Panc1 (cell line): ENCODE results near the gene DONSON. TPM values are rescaled to one million over a fixed set of nuclear protein-coding genes. Genes with fewer than 3 reads are reported as not detected.

ENCODE experiments used
- ATAC-seq: fragments of 200-7000 bp; cut with Tn5 transposase; 2 replicates; pipeline ENCODE4 v1.9.1; 2020; ENCODE audit warnings: mild to moderate bottlenecking, moderate library complexity
- BruUV-seq: library from RNA; stranded (reverse); fragments of 400-500 nt; replicated peaks from 2 replicates; lab custom pipeline; 2021; lab: Mats Ljungman, UMichigan
- CTCF ChIA-PET: fragments of 300-600 bp; sonication (Branson Sonifier 250); formaldehyde crosslinking; loops from one replicate; lab custom pipeline; 2022; ENCODE audit warnings: antibody characterized with exemption; lab: Charles Lee
- POLR2A ChIA-PET: fragments of 300-600 bp; sonication (Branson Sonifier 250); formaldehyde crosslinking; loops from one replicate; lab custom pipeline; 2022; ENCODE audit warnings: antibody characterized with exemption; lab: Charles Lee
- DNase-seq: peaks from one replicate; pipeline ENCODE4 v3.0.0-alpha.2; 2010; ENCODE audit warnings: low read depth, low spot score
- H3K27ac ChIP-seq: 2 replicates; pipeline ENCODE4 v1.5.1; 2011; ENCODE audit warnings: mild to moderate bottlenecking, low read length, inconsistent platforms
- H3K27me3 ChIP-seq: fragments of 200-500 bp; sonication (Bioruptor generic); 2 replicates; pipeline ENCODE4 v1.6.0; 2014; ENCODE audit warnings: low read length, inconsistent platforms; ENCODE audit not compliant: control insufficient read depth, insufficient read depth
- H3K36me3 ChIP-seq: fragments of 200-500 bp; sonication (Bioruptor generic); 2 replicates; pipeline ENCODE4 v1.5.1; 2014; ENCODE audit warnings: inconsistent platforms, mild to moderate bottlenecking, low read length, moderate library complexity; ENCODE audit not compliant: control insufficient read depth, insufficient read depth
- H3K4me1 ChIP-seq: 2 replicates; pipeline ENCODE4 v1.5.1; 2011; ENCODE audit warnings: inconsistent platforms, mild to moderate bottlenecking, low read length, moderate library complexity; ENCODE audit not compliant: control insufficient read depth, insufficient read depth
- H3K4me3 ChIP-seq, 2 experiments: 2 replicates each; pipeline ENCODE4 v1.5.1; 2011 to 2012; ENCODE audit warnings: low read depth in 2 of 2, low read length in 2 of 2, mild to moderate bottlenecking in 2 of 2, inconsistent platforms in 1 of 2, moderate library complexity in 1 of 2
- H3K9me3 ChIP-seq: fragments of 200-500 bp; sonication (Bioruptor generic); 2 replicates; pipeline ENCODE4 v1.5.1; 2014; ENCODE audit warnings: low read depth, mild to moderate bottlenecking, inconsistent platforms, low read length, moderate library complexity; ENCODE audit not compliant: control insufficient read depth, insufficient read depth
- POLR2AphosphoS5 ChIP-seq: IDR thresholded peaks from 2 replicates; pipeline ENCODE4 v1.6.1; 2012; ENCODE audit warnings: mild to moderate bottlenecking, low read depth, low read length, moderate library complexity
- SIN3A ChIP-seq: IDR thresholded peaks from 2 replicates; pipeline ENCODE4 v1.6.1; 2012; ENCODE audit warnings: low read depth, mild to moderate bottlenecking, low read length, moderate library complexity, borderline replicate concordance; ENCODE audit not compliant: insufficient read depth
- TCF7L2 ChIP-seq: IDR thresholded peaks from 2 replicates; pipeline ENCODE4 v1.6.1; 2011; ENCODE audit warnings: mild to moderate bottlenecking, low read depth, low read length, inconsistent platforms
- in situ Hi-C: cut with HindIII; loops from 2 replicates; pipeline ENCODE4 v1.10.0; 2016; ENCODE audit warnings: low sequenced_read_pairs, low pct_unique_long_range_greater_than_20kb
- intact Hi-C: fragments of 100-400 bp; cut with micrococcal nuclease; formaldehyde crosslinking; loops from one replicate; pipeline ENCODE4 v1.10.0; 2022; ENCODE audit not compliant: unreplicated experiment
- total RNA-seq: library from RNA; stranded (reverse); gene quantifications from one replicate; pipeline ENCODE4 v1.2.1, GENCODE V29; 2021; ENCODE audit not compliant: unreplicated experiment
- TF ChIP-seq, protein P1 (sequence below), 2 experiments: IDR thresholded peaks; 2 replicates each; pipeline ENCODE4 v1.6.1; 2011 to 2012; ENCODE audit warnings: low read depth in 2 of 2, control low read depth in 1 of 2, low read length in 1 of 2, mild to moderate bottlenecking in 1 of 2, moderate library complexity in 1 of 2; ENCODE audit not compliant: insufficient read depth in 1 of 2
- TF ChIP-seq, protein P2 (sequence below): fragments of 450-650 bp; IDR thresholded peaks from 2 replicates; pipeline ENCODE4 v1.5.1; 2017; ENCODE audit warnings: mild to moderate bottlenecking

The DONSON gene
- total RNA-seq, 1 experiment from 2014 or later, result 21.9 TPM

DNA sequence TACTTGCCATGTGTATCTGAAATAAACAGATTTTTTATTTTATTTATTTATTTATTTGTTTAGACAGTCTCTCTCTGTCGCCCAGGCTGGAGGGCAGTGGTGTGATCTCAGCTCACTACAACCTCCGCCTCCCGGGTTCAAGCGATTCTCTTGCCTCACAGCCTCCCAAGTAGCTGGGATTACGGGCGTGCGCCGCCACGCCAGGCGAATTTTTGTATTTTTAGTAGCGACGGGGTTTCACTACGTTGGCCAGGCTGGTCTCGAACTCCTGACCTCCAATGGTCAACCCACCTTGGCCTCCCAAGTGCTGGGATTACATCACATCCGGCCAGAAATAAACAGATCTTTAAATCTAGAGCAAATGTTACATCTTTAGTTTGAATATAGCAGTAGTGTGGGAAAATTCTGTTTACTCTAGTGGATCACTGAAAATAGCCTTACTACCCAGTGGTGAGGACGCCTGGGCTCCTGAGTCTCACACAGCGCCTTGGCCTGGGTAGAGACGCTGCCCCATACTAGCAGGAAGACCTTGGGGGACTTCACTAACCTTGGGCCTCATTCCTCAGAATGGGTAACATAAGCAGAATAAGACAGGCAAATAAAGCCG lies 47.3 kb downstream of the DONSON start:
- Histone ChIP-seq H3K36me3 (peaks cover 17% of the 10 kb centered on the region), H3K4me3 (peak overlapping the region; percentile 88 to 96), H3K9me3 (no peaks in the 10 kb centered on the region), H3K27me3 (no peaks in the 10 kb centered on the region), H3K27ac (peak overlapping the region; percentile 98), H3K4me1 (peaks cover 10% of the 10 kb centered on the region)
- ATAC-seq, result no peak
- DNase-seq, result peak; percentile 12
- TF ChIP-seq SIN3A, result no peak
- TF ChIP-seq POLR2AphosphoS5, result no peak
- TF ChIP-seq, protein P1, sequence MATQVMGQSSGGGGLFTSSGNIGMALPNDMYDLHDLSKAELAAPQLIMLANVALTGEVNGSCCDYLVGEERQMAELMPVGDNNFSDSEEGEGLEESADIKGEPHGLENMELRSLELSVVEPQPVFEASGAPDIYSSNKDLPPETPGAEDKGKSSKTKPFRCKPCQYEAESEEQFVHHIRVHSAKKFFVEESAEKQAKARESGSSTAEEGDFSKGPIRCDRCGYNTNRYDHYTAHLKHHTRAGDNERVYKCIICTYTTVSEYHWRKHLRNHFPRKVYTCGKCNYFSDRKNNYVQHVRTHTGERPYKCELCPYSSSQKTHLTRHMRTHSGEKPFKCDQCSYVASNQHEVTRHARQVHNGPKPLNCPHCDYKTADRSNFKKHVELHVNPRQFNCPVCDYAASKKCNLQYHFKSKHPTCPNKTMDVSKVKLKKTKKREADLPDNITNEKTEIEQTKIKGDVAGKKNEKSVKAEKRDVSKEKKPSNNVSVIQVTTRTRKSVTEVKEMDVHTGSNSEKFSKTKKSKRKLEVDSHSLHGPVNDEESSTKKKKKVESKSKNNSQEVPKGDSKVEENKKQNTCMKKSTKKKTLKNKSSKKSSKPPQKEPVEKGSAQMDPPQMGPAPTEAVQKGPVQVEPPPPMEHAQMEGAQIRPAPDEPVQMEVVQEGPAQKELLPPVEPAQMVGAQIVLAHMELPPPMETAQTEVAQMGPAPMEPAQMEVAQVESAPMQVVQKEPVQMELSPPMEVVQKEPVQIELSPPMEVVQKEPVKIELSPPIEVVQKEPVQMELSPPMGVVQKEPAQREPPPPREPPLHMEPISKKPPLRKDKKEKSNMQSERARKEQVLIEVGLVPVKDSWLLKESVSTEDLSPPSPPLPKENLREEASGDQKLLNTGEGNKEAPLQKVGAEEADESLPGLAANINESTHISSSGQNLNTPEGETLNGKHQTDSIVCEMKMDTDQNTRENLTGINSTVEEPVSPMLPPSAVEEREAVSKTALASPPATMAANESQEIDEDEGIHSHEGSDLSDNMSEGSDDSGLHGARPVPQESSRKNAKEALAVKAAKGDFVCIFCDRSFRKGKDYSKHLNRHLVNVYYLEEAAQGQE (IDR thresholded peaks at IDR 0.05; ENCODE audit: insufficient read depth in 1 of 2, low read depth in 2 of 2, low read length in 1 of 2), result no peak
- TF ChIP-seq, protein P2, sequence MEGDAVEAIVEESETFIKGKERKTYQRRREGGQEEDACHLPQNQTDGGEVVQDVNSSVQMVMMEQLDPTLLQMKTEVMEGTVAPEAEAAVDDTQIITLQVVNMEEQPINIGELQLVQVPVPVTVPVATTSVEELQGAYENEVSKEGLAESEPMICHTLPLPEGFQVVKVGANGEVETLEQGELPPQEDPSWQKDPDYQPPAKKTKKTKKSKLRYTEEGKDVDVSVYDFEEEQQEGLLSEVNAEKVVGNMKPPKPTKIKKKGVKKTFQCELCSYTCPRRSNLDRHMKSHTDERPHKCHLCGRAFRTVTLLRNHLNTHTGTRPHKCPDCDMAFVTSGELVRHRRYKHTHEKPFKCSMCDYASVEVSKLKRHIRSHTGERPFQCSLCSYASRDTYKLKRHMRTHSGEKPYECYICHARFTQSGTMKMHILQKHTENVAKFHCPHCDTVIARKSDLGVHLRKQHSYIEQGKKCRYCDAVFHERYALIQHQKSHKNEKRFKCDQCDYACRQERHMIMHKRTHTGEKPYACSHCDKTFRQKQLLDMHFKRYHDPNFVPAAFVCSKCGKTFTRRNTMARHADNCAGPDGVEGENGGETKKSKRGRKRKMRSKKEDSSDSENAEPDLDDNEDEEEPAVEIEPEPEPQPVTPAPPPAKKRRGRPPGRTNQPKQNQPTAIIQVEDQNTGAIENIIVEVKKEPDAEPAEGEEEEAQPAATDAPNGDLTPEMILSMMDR, result no peak
- TF ChIP-seq TCF7L2, result no peak
- in situ Hi-C loops (no loop called here), intact Hi-C loops (no loop called here)
- TSS peak; percentile 95 for BruUV-seq
- ChIA-PET POLR2A (interaction anchor here (0.6 kb wide), 1 partner anchor 46 kb away, joined by 15 read pairs; no protein-coding TSS in a partner anchor), CTCF (no interaction called here)

DNA sequence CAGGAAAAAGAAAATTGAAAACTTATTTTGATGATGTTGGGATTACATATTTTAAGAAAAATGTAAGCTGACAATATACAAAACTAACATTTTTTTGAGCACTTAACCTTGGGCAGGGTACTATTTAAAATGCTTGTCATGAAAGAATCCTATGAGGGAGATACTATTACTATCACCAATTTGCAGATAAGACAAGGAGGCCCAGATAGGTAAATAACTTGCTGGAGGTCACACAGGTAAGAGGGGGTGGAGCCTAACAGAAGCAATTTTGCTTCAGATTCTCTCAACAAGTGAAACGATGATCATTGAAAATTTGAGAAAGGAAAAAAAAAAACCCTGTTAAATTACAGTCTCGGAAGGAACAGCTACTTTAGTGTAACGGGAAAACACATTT lies 47.8 kb downstream of the DONSON start:
- intact Hi-C loops, result no loop called here
- ATAC-seq, result no peak
- Histone ChIP-seq H3K36me3 (peaks cover 17% of the 10 kb centered on the region), H3K9me3 (no peaks in the 10 kb centered on the region), H3K4me3 (peak overlapping the region; percentile 88 to 96), H3K4me1 (peaks cover 10% of the 10 kb centered on the region), H3K27me3 (no peaks in the 10 kb centered on the region), H3K27ac (peak overlapping the region; percentile 98)
- TF ChIP-seq, protein P1 (IDR thresholded peaks at IDR 0.05; ENCODE audit: insufficient read depth in 1 of 2, low read depth in 2 of 2, low read length in 1 of 2), result no peak
- TF ChIP-seq, protein P2, result no peak
- TF ChIP-seq TCF7L2 (no peak), POLR2AphosphoS5 (no peak), SIN3A (no peak)
- ChIA-PET CTCF (no interaction called here), POLR2A (no interaction called here)
- in situ Hi-C loops, result no loop called here
- BruUV-seq, result no TSS peak
- DNase-seq, result no peak
